HG03066 (cell line): Measurements from ENCODE around the gene CFAP61.

ENCODE experiments used
- ATAC-seq: cut with Tn5 transposase; IDR thresholded peaks from one replicate; pipeline ENCODE4 v1.9.1; 2021; ENCODE audit warnings: low read depth; ENCODE audit not compliant: unreplicated experiment

Gene CFAP61

GRCh38 chr20:20034486-20034885 lies 17.8 kb upstream of the CFAP61 start:
- no peak for ATAC-seq

GRCh38 chr20:20036756-20037155 lies 15.6 kb upstream of the CFAP61 start:
- no peak for ATAC-seq

- ATAC-seq, result no peak
Observed at GRCh38 chr20:20037960-20038359, 14.4 kb upstream of the CFAP61 start.

GRCh38 chr20:20038586-20038985 lies 13.7 kb upstream of the CFAP61 start:
- no peak for ATAC-seq

- ATAC-seq, result no peak
Observed at GRCh38 chr20:20039752-20040387, 12.5 kb upstream of the CFAP61 start.

- ATAC-seq, result no peak
Observed at GRCh38 chr20:20051767-20052073, 612 bp upstream of the CFAP61 start.

- ATAC-seq, result no peak
Observed at GRCh38 chr20:20060234-20060998, 8.1 kb downstream of the CFAP61 start.

GRCh38 chr20:20063941-20064702 lies 11.8 kb downstream of the CFAP61 start:
- ATAC-seq, result no peak

GRCh38 chr20:20065361-20065760 lies 13.0 kb downstream of the CFAP61 start:
- ATAC-seq, result no peak

- ATAC-seq, result no peak
Observed at GRCh38 chr20:20070871-20071726, 18.8 kb downstream of the CFAP61 start.

GRCh38 chr20:20073801-20074371 lies 21.6 kb downstream of the CFAP61 start:
- ATAC-seq, result no peak

- ATAC-seq, result no peak
Observed at GRCh38 chr20:20075032-20075431, 22.7 kb downstream of the CFAP61 start.

- ATAC-seq, result no peak
Observed at GRCh38 chr20:20076297-20077065, 24.1 kb downstream of the CFAP61 start.

GRCh38 chr20:20078041-20078440 lies 25.7 kb downstream of the CFAP61 start:
- no peak for ATAC-seq

GRCh38 chr20:20079102-20079784 lies 26.9 kb downstream of the CFAP61 start:
- ATAC-seq, result no peak

- ATAC-seq, result no peak
Observed at GRCh38 chr20:20083807-20084206, 31.5 kb downstream of the CFAP61 start.

GRCh38 chr20:20084296-20084752 lies 32.0 kb downstream of the CFAP61 start:
- no peak for ATAC-seq

GRCh38 chr20:20085071-20085470 lies 32.7 kb downstream of the CFAP61 start:
- ATAC-seq, result no peak

- no peak for ATAC-seq
Observed at GRCh38 chr20:20085812-20086211, 33.5 kb downstream of the CFAP61 start.
